ENCODE data around the gene TGFB1. TPM values are rescaled to one million over a fixed set of nuclear protein-coding genes. Genes with fewer than 3 reads are reported as not detected.

Gene TGFB1
- polyA plus RNA-seq, 1 donor (not counting 4 experiments of a cell fraction or from before 2014, with no cell fraction given) = 5.8 TPM

DNA sequence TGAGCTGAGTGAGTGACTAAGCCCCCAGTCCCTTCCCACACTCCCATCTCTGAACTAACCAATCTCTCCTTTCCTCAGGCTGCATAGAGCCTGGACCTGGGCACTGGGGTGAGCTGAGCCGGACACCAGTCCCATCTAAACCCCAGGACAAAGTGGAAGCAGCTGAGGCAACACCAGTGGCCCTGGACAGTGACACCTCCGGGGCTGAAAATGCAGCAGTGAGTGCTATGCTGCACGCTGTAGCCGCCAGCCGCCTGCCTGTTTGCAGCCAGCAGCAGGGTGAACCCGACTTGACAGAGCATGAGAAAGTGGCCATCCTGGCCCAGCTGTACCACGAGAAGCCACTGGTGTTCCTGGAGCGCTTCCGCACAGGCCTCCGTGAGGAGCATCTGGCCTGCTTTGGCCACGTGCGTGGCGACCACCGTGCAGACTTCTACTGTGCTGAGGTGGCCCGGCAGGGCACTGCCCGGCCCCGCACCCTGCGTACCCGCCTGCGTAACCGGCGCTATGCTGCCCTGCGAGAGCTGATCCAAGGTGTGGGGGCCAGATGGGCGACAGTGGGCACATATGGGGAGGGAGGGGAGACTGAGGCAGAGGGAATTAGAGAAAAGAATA, 37.3 kb downstream of the TGFB1 start:
- Histone ChIP-seq H3K4me2 (ENCODE audit: control insufficient read depth, extremely low read depth, insufficient read depth, low read depth, low read length) (no peak overlapping the region), H3K27ac (ENCODE audit: control insufficient read depth, insufficient read depth, low read length) (no peak overlapping the region), H3K9me3 (ENCODE audit: control insufficient read depth, low read depth, low read length) (no peaks in the 10 kb centered on the region), H3K27me3 (ENCODE audit: control insufficient read depth, extremely low read depth, insufficient read depth, low read length) (no peaks in the 10 kb centered on the region), H3K79me2 (ENCODE audit: control insufficient read depth, insufficient read depth, low read length) (peaks cover 21% of the 10 kb centered on the region), H3K36me3 (ENCODE audit: control insufficient read depth in 2 of 2, extremely low read depth in 1 of 2, insufficient read depth in 2 of 2, low read length in 2 of 2) (peaks cover 35% of the 10 kb centered on the region in 2 experiments), H4K20me1 (ENCODE audit: control insufficient read depth, extremely low read depth, insufficient read depth, low read length) (no peaks in the 10 kb centered on the region), H3K4me3 (ENCODE audit: control insufficient read depth in 2 of 3, extremely low read depth in 1 of 3, insufficient read depth in 2 of 3, low read depth in 1 of 3, low read length in 3 of 3) (no peak overlapping the region), H2AFZ (ENCODE audit: control insufficient read depth, low read length) (no peak overlapping the region), H3K9me1 (ENCODE audit: control insufficient read depth, extremely low read depth, insufficient read depth, low read length) (no peaks in the 10 kb centered on the region), H3K9ac (ENCODE audit: control insufficient read depth, extremely low read depth, insufficient read depth, low read length) (no peak overlapping the region), H3K4me1 (ENCODE audit: control insufficient read depth, extremely low read depth, insufficient read depth, low read length) (peaks cover 4% of the 10 kb centered on the region)
- dilution Hi-C loops (cut with MboI; ENCODE audit: extremely low pct_ligation_motif_present, low sequenced_read_pairs) = no loop called here
- TF ChIP-seq EZH2 (IDR thresholded peaks at IDR 0.05; ENCODE audit: low read length) = no peak
- TF ChIP-seq, protein P1, sequence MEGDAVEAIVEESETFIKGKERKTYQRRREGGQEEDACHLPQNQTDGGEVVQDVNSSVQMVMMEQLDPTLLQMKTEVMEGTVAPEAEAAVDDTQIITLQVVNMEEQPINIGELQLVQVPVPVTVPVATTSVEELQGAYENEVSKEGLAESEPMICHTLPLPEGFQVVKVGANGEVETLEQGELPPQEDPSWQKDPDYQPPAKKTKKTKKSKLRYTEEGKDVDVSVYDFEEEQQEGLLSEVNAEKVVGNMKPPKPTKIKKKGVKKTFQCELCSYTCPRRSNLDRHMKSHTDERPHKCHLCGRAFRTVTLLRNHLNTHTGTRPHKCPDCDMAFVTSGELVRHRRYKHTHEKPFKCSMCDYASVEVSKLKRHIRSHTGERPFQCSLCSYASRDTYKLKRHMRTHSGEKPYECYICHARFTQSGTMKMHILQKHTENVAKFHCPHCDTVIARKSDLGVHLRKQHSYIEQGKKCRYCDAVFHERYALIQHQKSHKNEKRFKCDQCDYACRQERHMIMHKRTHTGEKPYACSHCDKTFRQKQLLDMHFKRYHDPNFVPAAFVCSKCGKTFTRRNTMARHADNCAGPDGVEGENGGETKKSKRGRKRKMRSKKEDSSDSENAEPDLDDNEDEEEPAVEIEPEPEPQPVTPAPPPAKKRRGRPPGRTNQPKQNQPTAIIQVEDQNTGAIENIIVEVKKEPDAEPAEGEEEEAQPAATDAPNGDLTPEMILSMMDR (optimal IDR thresholded peaks at IDR 0.05 in 1 of 3, IDR thresholded peaks at IDR 0.05 in 1 of 3, conservative IDR thresholded peaks at IDR 0.05 in 1 of 3; ENCODE audit: extremely low read depth in 1 of 3, insufficient read depth in 2 of 3, low read length in 3 of 3) = no peak
- DNase-seq (ENCODE audit: low read depth, low spot score) = no peak
- no peak for FAIRE-seq

DNA sequence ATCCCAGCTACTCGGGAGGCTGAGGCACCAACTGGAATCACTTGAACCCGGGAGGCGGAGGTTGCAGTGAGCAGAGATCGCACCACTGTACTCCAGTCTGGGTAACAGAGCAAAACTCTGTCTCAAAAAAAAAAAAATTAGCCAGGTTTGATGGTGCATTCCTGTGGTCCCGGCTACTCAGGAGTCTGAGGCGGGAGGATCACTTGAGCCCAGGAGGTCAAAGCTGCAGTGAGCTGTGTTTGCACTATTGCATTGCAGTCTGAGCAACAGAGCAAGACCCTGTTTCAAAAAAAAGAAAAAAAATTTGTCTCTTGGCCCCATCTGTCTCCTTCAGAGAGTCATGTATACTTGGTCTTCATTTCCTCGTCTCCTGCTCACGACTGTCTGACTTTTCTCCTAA, 42.1 kb downstream of the TGFB1 start:
- Histone ChIP-seq H4K20me1 (ENCODE audit: control insufficient read depth, extremely low read depth, insufficient read depth, low read length) (no peaks in the 10 kb centered on the region), H3K4me2 (ENCODE audit: control insufficient read depth, extremely low read depth, insufficient read depth, low read depth, low read length) (peak overlapping the region; percentile 99), H3K36me3 (ENCODE audit: control insufficient read depth in 2 of 2, extremely low read depth in 1 of 2, insufficient read depth in 2 of 2, low read length in 2 of 2) (peaks cover 18% of the 10 kb centered on the region in 2 experiments), H3K79me2 (ENCODE audit: control insufficient read depth, insufficient read depth, low read length) (peaks cover 30% of the 10 kb centered on the region), H3K4me3 (ENCODE audit: control insufficient read depth in 2 of 3, extremely low read depth in 1 of 3, insufficient read depth in 2 of 3, low read depth in 1 of 3, low read length in 3 of 3) (peak overlapping the region in 1 of 3 experiments; percentile 89), H3K4me1 (ENCODE audit: control insufficient read depth, extremely low read depth, insufficient read depth, low read length) (peaks cover 24% of the 10 kb centered on the region), H3K9me3 (ENCODE audit: control insufficient read depth, low read depth, low read length) (no peaks in the 10 kb centered on the region), H3K9me1 (ENCODE audit: control insufficient read depth, extremely low read depth, insufficient read depth, low read length) (no peaks in the 10 kb centered on the region), H3K27me3 (ENCODE audit: control insufficient read depth, extremely low read depth, insufficient read depth, low read length) (no peaks in the 10 kb centered on the region), H3K9ac (ENCODE audit: control insufficient read depth, extremely low read depth, insufficient read depth, low read length) (peak overlapping the region; percentile 95), H3K27ac (ENCODE audit: control insufficient read depth, insufficient read depth, low read length) (no peak overlapping the region), H2AFZ (ENCODE audit: control insufficient read depth, low read length) (no peak overlapping the region)
- dilution Hi-C loops (cut with MboI; ENCODE audit: extremely low pct_ligation_motif_present, low sequenced_read_pairs) = no loop called here
- TF ChIP-seq EZH2 (IDR thresholded peaks at IDR 0.05; ENCODE audit: low read length) = no peak
- TF ChIP-seq, protein P1 (optimal IDR thresholded peaks at IDR 0.05 in 1 of 3, IDR thresholded peaks at IDR 0.05 in 1 of 3, conservative IDR thresholded peaks at IDR 0.05 in 1 of 3; ENCODE audit: extremely low read depth in 1 of 3, insufficient read depth in 2 of 3, low read length in 3 of 3) = no peak
- DNase-seq (ENCODE audit: low read depth, low spot score) (no peak), FAIRE-seq (no peak)
